K562 (cell line): ENCODE measurements around the gene SLC41A3. TPM values are rescaled to one million over a fixed set of nuclear protein-coding genes. Genes with fewer than 3 reads are reported as not detected.

Source experiments
- ATAC-seq: fragments of 200-7000 bp; cut with Tn5 transposase; 3 replicates; pipeline ENCODE4 v1.9.1; 2020; ENCODE audit warnings: moderate library complexity
- BruUV-seq: library from RNA; stranded (reverse); fragments of 400-500 nt; replicated peaks from 2 replicates; lab custom pipeline; 2021; lab: Mats Ljungman, UMichigan
- CTCF ChIA-PET: fragments of 300-600 bp; formaldehyde crosslinking; extraction: SDS; loops from one replicate; lab custom pipeline; 2021; ENCODE audit warnings: low intra/inter-chr PET ratio; lab: Yijun Ruan, JAX
- POLR2A ChIA-PET: fragments of 300-600, 350-650 bp; sonication (Branson Sonifier 250); formaldehyde crosslinking; extraction: SDS; loops from one replicate; lab custom pipeline; 2021; ENCODE audit warnings: antibody characterized with exemption, inconsistent platforms; lab: Yijun Ruan, JAX
- DNase-seq, 4 experiments: peaks; one replicate each; pipeline versions ENCODE4 v3.0.0 to v3.0.0-alpha.2; 2011 to 2018; ENCODE audit warnings: low spot score in 3 of 4, mixed read lengths in 3 of 4; ENCODE audit errors: extremely low read depth in 1 of 4
- FAIRE-seq: peaks from 2 replicates; lab custom pipeline; 2011; peaks lifted over from hg19 to GRCh38; lab: Jason Lieb, UNC
- H2AFZ ChIP-seq: 2 replicates; pipeline ENCODE4 v1.6.0; 2011; ENCODE audit warnings: low read depth, low read length, control low read depth, inconsistent platforms
- H3K27ac ChIP-seq: fragments of 200-600 bp; 3 replicates; pipeline ENCODE4 v1.8.0; 2011; ENCODE audit warnings: low read depth, mild to moderate bottlenecking, control low read depth, inconsistent platforms, low read length, moderate library complexity, mixed read lengths; ENCODE audit errors: extremely low read depth
- H3K27me3 ChIP-seq, 2 experiments: fragments of 300-600 bp in 1 of 2; 2 replicates in 1 of 2; 3 replicates in 1 of 2; pipeline versions ENCODE4 v1.6.0 to v1.8.0; 2011; ENCODE audit warnings: inconsistent platforms in 2 of 2, low read length in 2 of 2, mild to moderate bottlenecking in 1 of 2, mixed read lengths in 1 of 2, moderate library complexity in 1 of 2; ENCODE audit not compliant: control insufficient read depth in 2 of 2, insufficient read depth in 2 of 2
- H3K36me3 ChIP-seq: fragments of 300-600 bp; 3 replicates; pipeline ENCODE4 v1.8.0; 2011; ENCODE audit warnings: mild to moderate bottlenecking, low read length, inconsistent platforms; ENCODE audit not compliant: control insufficient read depth, insufficient read depth
- H3K4me1 ChIP-seq, 2 experiments: fragments of 200-600 bp in 1 of 2; replicated peaks in 1 of 2; 2 replicates in 1 of 2; 3 replicates in 1 of 2; pipeline versions ENCODE4 v1.5.1 to v1.8.0; 2011; ENCODE audit warnings: inconsistent platforms in 2 of 2, low read length in 2 of 2, mild to moderate bottlenecking in 1 of 2, mixed read lengths in 1 of 2, moderate library complexity in 1 of 2; ENCODE audit not compliant: control insufficient read depth in 2 of 2, insufficient read depth in 2 of 2
- H3K4me2 ChIP-seq: 2 replicates; pipeline ENCODE4 v1.6.1; 2011; ENCODE audit warnings: low read length, control low read depth, inconsistent platforms, mixed read lengths; ENCODE audit not compliant: insufficient read depth
- H3K4me3 ChIP-seq: fragments of 200-600 bp; sonication (generic), shearing (Covaris generic); 2 replicates; pipeline ENCODE4 v1.5.1; 2016; ENCODE audit warnings: control low read depth, inconsistent platforms
- H3K79me2 ChIP-seq: fragments of 200-600 bp; 3 replicates; pipeline ENCODE4 v1.8.0; 2011; ENCODE audit warnings: low read length, inconsistent platforms; ENCODE audit not compliant: control insufficient read depth, insufficient read depth
- H3K9ac ChIP-seq, 2 experiments: 2 replicates each; pipeline versions ENCODE4 v1.6.0 to v1.6.1; 2011; ENCODE audit warnings: low read depth in 2 of 2, low read length in 2 of 2, control low read depth in 1 of 2, inconsistent platforms in 1 of 2, mild to moderate bottlenecking in 1 of 2, mixed read lengths in 1 of 2; ENCODE audit not compliant: insufficient read depth in 1 of 2
- H3K9me1 ChIP-seq: one replicate; pipeline ENCODE4 v1.6.0; 2011; ENCODE audit warnings: inconsistent platforms, mild to moderate bottlenecking, low read length, moderate library complexity; ENCODE audit not compliant: control insufficient read depth, insufficient read depth
- H3K9me3 ChIP-seq: replicated peaks from 2 replicates; pipeline ENCODE4 v1.5.1; 2011; ENCODE audit warnings: low read depth, low read length, inconsistent platforms; ENCODE audit not compliant: control insufficient read depth, insufficient read depth
- H4K20me1 ChIP-seq: replicated peaks from 2 replicates; pipeline ENCODE4 v1.6.1; 2011; ENCODE audit warnings: low read length, inconsistent platforms, mixed read lengths; ENCODE audit not compliant: control insufficient read depth, insufficient read depth
- ADNP ChIP-seq: fragments of 200-800 bp; sonication (Bioruptor generic); IDR thresholded peaks from 2 replicates; pipeline ENCODE4 v1.6.1; 2016; ENCODE audit warnings: missing genetic modification characterization, missing compliant biosample characterization
- CBX8 ChIP-seq: fragments of 200-600 bp; sonication (generic); IDR thresholded peaks from 2 replicates; pipeline ENCODE4 v1.6.1; 2012; ENCODE audit warnings: borderline replicate concordance, mixed run types, low read depth, mild to moderate bottlenecking, moderate library complexity, mixed read lengths, low read length, control low read depth, inconsistent platforms; ENCODE audit not compliant: poor library complexity, severe bottlenecking; ENCODE audit errors: extremely low read depth
- NFXL1 ChIP-seq: fragments of 450-650 bp; formaldehyde crosslinking; IDR thresholded peaks from 2 replicates; pipeline ENCODE4 v1.4.0; 2021; ENCODE audit warnings: mild to moderate bottlenecking
- NRF1 ChIP-seq, 2 experiments: fragments of 450-650 bp; IDR thresholded peaks in 1 of 2; conservative IDR thresholded peaks in 1 of 2; 2 replicates each; pipeline ENCODE4 v1.6.1; 2014; ENCODE audit warnings: mild to moderate bottlenecking in 2 of 2
- POLR2AphosphoS2 ChIP-seq: IDR thresholded peaks from 2 replicates; pipeline ENCODE4 v1.6.1; 2012; ENCODE audit warnings: low read length, improper control_type of control experiment
- SIN3B ChIP-seq: fragments of 450-650 bp; IDR thresholded peaks from 2 replicates; pipeline ENCODE4 v1.6.1; 2017; ENCODE audit warnings: low read depth, mild to moderate bottlenecking, moderate library complexity
- SMARCB1 ChIP-seq: IDR thresholded peaks from 2 replicates; pipeline ENCODE4 v1.6.1; 2011; ENCODE audit warnings: improper control_type of control experiment, low read depth; ENCODE audit not compliant: insufficient read length
- TCF7L2 ChIP-seq: fragments of 150-350 bp; IDR thresholded peaks from 2 replicates; pipeline ENCODE4 v1.6.1; 2016; ENCODE audit warnings: low read depth, mild to moderate bottlenecking, low read length, moderate library complexity
- UBTF ChIP-seq, 2 experiments: IDR thresholded peaks; 2 replicates each; pipeline ENCODE4 v1.6.1; 2012; ENCODE audit warnings: improper control_type of control experiment in 2 of 2, low read depth in 2 of 2, low read length in 2 of 2, borderline replicate concordance in 1 of 2
- ZBTB17 ChIP-seq: fragments of 450-650 bp; formaldehyde crosslinking; IDR thresholded peaks from 2 replicates; pipeline ENCODE4 v1.4.0; 2020; ENCODE audit warnings: mild to moderate bottlenecking
- ZBTB8A ChIP-seq: fragments of 450-650 bp; IDR thresholded peaks from 2 replicates; pipeline ENCODE4 v1.6.1; 2018; ENCODE audit warnings: mild to moderate bottlenecking, moderate library complexity; ENCODE audit not compliant: partially characterized antibody
- ZFP36 ChIP-seq: fragments of 150-350 bp; IDR thresholded peaks from 2 replicates; pipeline ENCODE4 v1.6.1; 2018; ENCODE audit warnings: low read length, low read depth; ENCODE audit not compliant: partially characterized antibody
- ZNF133 ChIP-seq: fragments of 250-450 bp; sonication (Bioruptor Pico); IDR thresholded peaks from 2 replicates; pipeline ENCODE4 v1.4.0; 2020; ENCODE audit warnings: mild to moderate bottlenecking
- ZNF165 ChIP-seq: fragments of 250-450 bp; sonication (Bioruptor Pico); IDR thresholded peaks from 2 replicates; pipeline ENCODE4 v1.4.0; 2020; ENCODE audit warnings: borderline replicate concordance
- ZNF217 ChIP-seq: sonication (generic); formaldehyde crosslinking; IDR thresholded peaks from 2 replicates; pipeline ENCODE4 v1.8.0; 2022; ENCODE audit warnings: mild to moderate bottlenecking, missing genetic modification reagents
- ZNF253 ChIP-seq: fragments of 250-450 bp; sonication (Bioruptor Pico); conservative IDR thresholded peaks from 2 replicates; pipeline ENCODE4 v1.6.1; 2021; ENCODE audit warnings: mild to moderate bottlenecking
- ZNF699 ChIP-seq: fragments of 250-450 bp; sonication (Bioruptor Pico); IDR thresholded peaks from 2 replicates; pipeline ENCODE4 v1.8.0; 2021; ENCODE audit warnings: mild to moderate bottlenecking, moderate library complexity; ENCODE audit not compliant: insufficient replicate concordance
- ZNF79 ChIP-seq: fragments of 250-450 bp; sonication (Bioruptor Pico); IDR thresholded peaks from 2 replicates; pipeline ENCODE4 v1.4.0; 2020; ENCODE audit warnings: low read depth, mild to moderate bottlenecking, moderate library complexity
- WGBS: fragments of 100-300 bp; shearing (Covaris generic); methylation state at CpG from one replicate; pipeline ENCODE4 v1.1.6; 2016; ENCODE audit warnings: low coverage, mixed read lengths; ENCODE audit not compliant: insufficient coverage; ENCODE audit errors: missing lambda C conversion rate; 5-methylcytosine and 5-hydroxymethylcytosine counted together
- in situ Hi-C: fragments of 300-500 bp; cut with MboI; formaldehyde crosslinking; loops from 4 replicates; pipeline ENCODE4 v1.15.0; 2018; ENCODE audit warnings: inconsistent platforms, mixed read lengths
- intact Hi-C: fragments of 100-400 bp; cut with micrococcal nuclease; formaldehyde crosslinking; loops from 2 replicates; pipeline ENCODE4 v1.14.2; 2022
- polyA plus RNA-seq, 8 experiments: library from polyadenylated mRNA; depleted of rRNA in 4 of 8; stranded (reverse) in 5 of 8; unstranded in 3 of 8; fragments of >200 nt; fragmentation: Nextera tagmentation in 2 of 8; fragmentation: Illumina TruSeq in 1 of 8; extraction: Ambion mirVana in 2 of 8; extraction: Trizol in 1 of 8; gene quantifications; 2 replicates each; pipeline versions ENCODE4 v1.2.1 to v1.2.3, GENCODE V29; 2011 to 2014; ENCODE audit warnings: inconsistent platforms in 1 of 8, missing spikeins in 1 of 8
- total RNA-seq, 7 experiments: library from RNA; depleted of rRNA in 6 of 7; stranded (reverse); fragments of >200 nt in 6 of 7; fragmentation: Illumina TruSeq in 2 of 7; extraction: Trizol in 2 of 7; gene quantifications; 2 replicates each; pipeline versions ENCODE4 v1.2.1 to v1.2.3, GENCODE V29; 2011 to 2021; ENCODE audit warnings: low replicate concordance in 1 of 7

SLC41A3 gene
- total and polyA plus RNA-seq, 9 of the 15 experiments (the other 6 are each of a cell fraction or from before 2014, with no cell fraction given): 4.1 to 20.7 (median 11.2) TPM

DNA sequence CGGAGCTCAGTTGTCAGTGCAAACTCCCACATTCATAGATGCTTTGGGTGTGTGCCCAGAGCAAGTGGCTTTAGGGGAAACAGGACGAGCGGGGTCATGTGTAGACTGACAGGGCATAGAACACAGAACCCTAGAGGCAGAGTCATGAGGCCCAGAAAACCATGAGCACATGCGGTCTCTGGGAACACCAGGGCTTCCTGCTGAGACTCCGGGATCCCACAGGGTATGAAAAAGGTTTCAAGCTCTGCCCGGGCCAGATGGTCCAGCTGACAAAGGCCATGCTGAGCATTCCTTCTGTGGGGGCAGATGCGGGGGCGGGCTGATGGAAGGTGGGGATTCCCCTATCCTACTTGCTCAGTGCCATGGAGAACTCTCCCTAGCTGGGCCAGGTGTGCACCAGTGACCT is 70.2 kb downstream of the SLC41A3 start:
- no peaks in the 10 kb centered on the region for H3K27me3 ChIP-seq
- H4K20me1 ChIP-seq: no peaks in the 10 kb centered on the region
- BruUV-seq: no TSS peak
- no peak overlapping the region for H3K4me2 ChIP-seq
- no peak for TF ChIP-seq TCF7L2
- no peak for TF ChIP-seq SIN3B
- no peak for TF ChIP-seq ZNF165 (CRISPR knock-in tag)
- TF ChIP-seq POLR2AphosphoS2: no peak
- no peak for TF ChIP-seq ZNF133
- TF ChIP-seq ZNF253 (CRISPR knock-in tag): no peak
- TF ChIP-seq ZFP36: no peak
- TF ChIP-seq ZNF79 (CRISPR knock-in tag): no peak
- no peak for TF ChIP-seq UBTF (IDR thresholded peaks at IDR 0.05; ENCODE audit: borderline replicate concordance in 1 of 2, low read depth in 2 of 2, low read length in 2 of 2)
- TF ChIP-seq ZBTB17 (CRISPR knock-in tag): no peak
- TF ChIP-seq NFXL1 (CRISPR knock-in tag): no peak
- no peak for TF ChIP-seq ZNF217 (CRISPR knock-in tag)
- TF ChIP-seq ZBTB8A: no peak
- TF ChIP-seq NRF1 (conservative IDR thresholded peaks at IDR 0.05 in 1 of 2, IDR thresholded peaks at IDR 0.05 in 1 of 2): no peak
- no peak for TF ChIP-seq ADNP
- TF ChIP-seq ZNF699 (CRISPR knock-in tag): no peak
- TF ChIP-seq SMARCB1: no peak
- TF ChIP-seq CBX8: no peak
- TF ChIP-seq, all 486 proteins: peak for 0
- Histone ChIP-seq H3K9me1 (no peaks in the 10 kb centered on the region), H2AFZ (no peak overlapping the region), H3K9me3 (no peaks in the 10 kb centered on the region), H3K79me2 (no peaks in the 10 kb centered on the region), H3K4me3 (no peak overlapping the region), H3K27ac (no peak overlapping the region), H3K9ac (no peak overlapping the region), H3K4me1 (no peaks in the 10 kb centered on the region), H3K36me3 (no peaks in the 10 kb centered on the region)
- FAIRE-seq: no peak
- in situ Hi-C loops (no loop called here), intact Hi-C loops (no loop called here)
- ChIA-PET CTCF (no interaction called here), POLR2A (no interaction called here)
- WGBS: 61% methylated on average over 6 of the region's 8 CpGs
- no peak for ATAC-seq
- DNase-seq: no peak
